Peyer's patch (tissue), 4 donors: ENCODE measurements around the gene HTT-AS.

Source experiments
- CTCF ChIP-seq, 6 experiments: fragments of 450-650 bp in 4 of 6; fragments of 200-600 bp in 2 of 6; sonication (generic) in 1 of 6; IDR thresholded peaks; one replicate each; pipeline ENCODE4 v1.5.1; 2017 to 2019; ENCODE audit warnings: antibody characterized with exemption in 6 of 6, mild to moderate bottlenecking in 3 of 6, moderate library complexity in 1 of 6
- POLR2A ChIP-seq, 2 donors: fragments of 450-650 bp; IDR thresholded peaks; one replicate each; pipeline ENCODE4 v1.5.1; 2017; ENCODE audit warnings: antibody characterized with exemption in 2 of 2, mild to moderate bottlenecking in 2 of 2, moderate library complexity in 2 of 2

- no peak for TF ChIP-seq CTCF (IDR thresholded peaks at IDR 0.05)
- TF ChIP-seq POLR2A (IDR thresholded peaks at IDR 0.05): no peak
Measured at GRCh38 chr4:3046623-3047022, 27.7 kb downstream of the HTT-AS start.
